LNCAP (cell line): ENCODE results near the gene CCDC157.

Source experiments
- CTCF ChIP-seq: fragments of 450-650 bp; IDR thresholded peaks from 2 replicates; pipeline ENCODE4 v1.5.1; 2017; ENCODE audit warnings: mild to moderate bottlenecking

Gene CCDC157

GRCh38 chr22:30424534-30425326 lies 67.9 kb downstream of the CCDC157 start:
- TF ChIP-seq CTCF = no peak

GRCh38 chr22:30425327-30425615 lies 68.5 kb downstream of the CCDC157 start:
- no peak for TF ChIP-seq CTCF

- TF ChIP-seq CTCF = no peak
Measured at GRCh38 chr22:30425616-30426387, 69.0 kb downstream of the CCDC157 start, which contains the start of gene MTFP1. TSS of gene MTFP1 (plus strand) at chr22:30425768. CDS start at chr22:30425880, 112 bp downstream.
